Measurements from ENCODE around the gene RNF130.
"Not testable (repeated sequence)": the region's sequence is repeated elsewhere in the genome, so short reads cannot be mapped to it uniquely, and the experiment has no call there.

RNF130 gene

DNA sequence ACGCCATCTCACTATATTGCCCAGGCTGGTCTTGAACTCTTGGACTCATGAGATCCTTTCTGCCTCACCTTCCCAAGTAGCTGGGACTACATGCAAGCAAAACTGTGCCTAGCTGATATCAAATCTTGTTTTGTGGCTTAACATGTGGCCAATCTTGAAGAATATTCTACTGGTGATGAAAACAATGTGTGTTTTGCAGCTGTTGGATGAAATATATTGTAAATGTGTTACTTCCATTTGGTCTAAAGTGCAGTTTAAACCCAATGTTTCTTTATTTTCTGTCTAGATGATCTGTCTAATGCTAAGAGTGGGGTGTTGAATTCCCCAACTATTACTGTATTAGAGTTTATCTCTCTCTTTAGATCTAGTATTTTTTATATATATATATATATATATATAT lies 73.1 kb downstream of the RNF130 start:
- TF ChIP-seq, protein P1, sequence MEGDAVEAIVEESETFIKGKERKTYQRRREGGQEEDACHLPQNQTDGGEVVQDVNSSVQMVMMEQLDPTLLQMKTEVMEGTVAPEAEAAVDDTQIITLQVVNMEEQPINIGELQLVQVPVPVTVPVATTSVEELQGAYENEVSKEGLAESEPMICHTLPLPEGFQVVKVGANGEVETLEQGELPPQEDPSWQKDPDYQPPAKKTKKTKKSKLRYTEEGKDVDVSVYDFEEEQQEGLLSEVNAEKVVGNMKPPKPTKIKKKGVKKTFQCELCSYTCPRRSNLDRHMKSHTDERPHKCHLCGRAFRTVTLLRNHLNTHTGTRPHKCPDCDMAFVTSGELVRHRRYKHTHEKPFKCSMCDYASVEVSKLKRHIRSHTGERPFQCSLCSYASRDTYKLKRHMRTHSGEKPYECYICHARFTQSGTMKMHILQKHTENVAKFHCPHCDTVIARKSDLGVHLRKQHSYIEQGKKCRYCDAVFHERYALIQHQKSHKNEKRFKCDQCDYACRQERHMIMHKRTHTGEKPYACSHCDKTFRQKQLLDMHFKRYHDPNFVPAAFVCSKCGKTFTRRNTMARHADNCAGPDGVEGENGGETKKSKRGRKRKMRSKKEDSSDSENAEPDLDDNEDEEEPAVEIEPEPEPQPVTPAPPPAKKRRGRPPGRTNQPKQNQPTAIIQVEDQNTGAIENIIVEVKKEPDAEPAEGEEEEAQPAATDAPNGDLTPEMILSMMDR (conservative IDR thresholded peaks at IDR 0.05; ENCODE audit: control insufficient read depth, insufficient read depth, low read depth, low read length) = no peak
- no peak for DNase-seq (ENCODE audit: low read depth)
- H3K4me3 ChIP-seq (ENCODE audit: control insufficient read depth, low read depth, low read length) = no peak overlapping the region

DNA sequence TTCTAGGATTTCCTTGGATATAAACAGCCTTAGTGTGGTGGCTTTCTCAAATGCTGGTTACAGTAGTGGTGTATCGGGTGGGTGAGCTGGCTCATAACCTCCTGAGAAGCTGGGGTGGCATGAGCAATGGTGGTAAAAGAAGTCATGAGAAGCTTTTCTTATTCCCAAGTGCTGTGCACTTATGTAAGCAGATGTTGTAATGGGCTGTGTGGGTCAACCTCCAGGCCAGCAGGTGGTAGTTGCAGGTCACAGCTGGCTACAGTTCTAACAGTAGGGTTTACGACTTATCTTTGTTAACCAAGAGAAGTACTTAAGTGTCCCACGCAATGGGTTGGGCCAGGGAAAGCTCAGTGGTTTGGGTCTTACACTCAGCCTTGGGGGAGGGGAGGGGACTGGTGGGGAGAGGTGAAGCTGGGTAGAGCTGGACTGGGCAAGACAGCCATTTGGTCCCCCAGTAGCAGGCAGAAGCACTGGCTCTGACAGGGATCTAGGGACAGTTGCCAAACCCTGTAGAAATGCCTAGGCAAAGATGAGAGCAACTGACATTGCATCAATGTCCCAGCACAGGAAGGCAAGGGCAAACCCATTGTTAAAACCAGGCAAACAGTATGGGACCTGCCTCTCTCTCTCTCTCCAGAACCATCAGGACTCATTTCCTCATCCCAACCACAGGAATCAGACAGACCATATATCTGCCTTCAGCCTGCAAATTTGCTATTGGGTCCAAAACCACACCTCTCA lies 76.8 kb downstream of the RNF130 start:
- TF ChIP-seq, protein P1 (conservative IDR thresholded peaks at IDR 0.05; ENCODE audit: control insufficient read depth, insufficient read depth, low read depth, low read length) = no peak
- DNase-seq (ENCODE audit: low read depth) = no peak
- H3K4me3 ChIP-seq (ENCODE audit: control insufficient read depth, low read depth, low read length) = no peak overlapping the region

DNA sequence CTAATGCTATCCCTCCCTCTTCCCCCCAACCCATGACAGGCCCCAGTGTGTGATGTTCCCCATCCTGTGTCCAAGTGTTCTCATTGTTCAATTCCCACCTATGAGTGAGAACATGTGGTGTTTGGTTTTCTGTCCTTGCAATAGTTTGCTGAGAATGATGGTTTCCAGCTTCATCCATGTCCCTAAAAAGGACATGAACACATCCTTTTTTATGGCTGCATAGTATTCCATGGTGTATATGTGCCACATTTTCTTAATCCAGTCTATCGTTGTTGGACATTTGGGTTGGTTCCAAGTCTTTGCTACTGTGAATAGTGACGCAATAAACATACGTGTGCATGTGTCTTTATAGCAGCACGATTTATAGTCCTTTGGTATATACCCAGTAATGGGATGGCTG lies 78.7 kb downstream of the RNF130 start:
- not testable (repeated sequence) for DNase-seq (ENCODE audit: low read depth); H3K4me3 ChIP-seq (ENCODE audit: control insufficient read depth, low read depth, low read length)

DNA sequence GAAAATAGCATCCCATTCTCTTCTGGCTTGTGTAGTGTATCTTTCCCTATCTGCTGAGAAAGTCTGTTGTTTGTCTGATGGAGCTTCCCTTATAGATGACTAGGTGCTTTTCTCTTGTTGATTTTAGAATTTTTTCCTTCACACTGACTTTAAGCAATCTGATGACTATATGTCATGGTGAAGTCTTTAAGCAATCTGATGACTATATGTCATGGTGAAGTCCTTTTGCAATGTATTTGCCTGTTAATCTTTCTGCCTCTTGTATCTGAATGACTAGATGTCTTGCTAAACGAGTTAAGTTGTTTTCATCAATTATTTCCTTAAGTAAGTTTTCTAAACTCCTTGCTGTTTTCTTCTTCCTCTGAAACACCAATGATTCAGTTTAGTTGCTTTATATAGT lies 80.5 kb downstream of the RNF130 start:
- H3K4me3 ChIP-seq (ENCODE audit: control insufficient read depth, low read depth, low read length) = no peak overlapping the region
- DNase-seq (ENCODE audit: low read depth) = no peak
- TF ChIP-seq, protein P1 (conservative IDR thresholded peaks at IDR 0.05; ENCODE audit: control insufficient read depth, insufficient read depth, low read depth, low read length) = no peak

DNA sequence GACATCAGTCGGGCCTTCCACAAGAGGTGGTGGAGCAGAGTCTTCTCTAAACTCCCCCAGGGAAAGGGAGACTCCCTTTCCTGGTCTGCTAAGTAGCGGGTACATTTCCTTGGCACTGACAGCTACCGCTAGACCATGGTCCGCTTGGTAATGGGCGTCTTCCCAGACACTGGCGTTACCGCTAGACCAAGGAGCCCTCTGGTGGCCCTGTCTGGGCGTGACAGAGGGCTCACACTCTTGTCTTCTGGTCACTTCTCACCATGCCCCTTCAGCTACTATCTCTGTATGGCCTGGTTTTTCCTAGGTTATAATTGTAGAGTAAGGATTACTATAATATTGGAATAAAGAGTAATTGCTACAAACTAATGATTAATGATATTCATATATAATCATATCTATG lies 81.0 kb downstream of the RNF130 start:
- not testable (repeated sequence) for H3K4me3 ChIP-seq (ENCODE audit: control insufficient read depth, low read depth, low read length); DNase-seq (ENCODE audit: low read depth)

DNA sequence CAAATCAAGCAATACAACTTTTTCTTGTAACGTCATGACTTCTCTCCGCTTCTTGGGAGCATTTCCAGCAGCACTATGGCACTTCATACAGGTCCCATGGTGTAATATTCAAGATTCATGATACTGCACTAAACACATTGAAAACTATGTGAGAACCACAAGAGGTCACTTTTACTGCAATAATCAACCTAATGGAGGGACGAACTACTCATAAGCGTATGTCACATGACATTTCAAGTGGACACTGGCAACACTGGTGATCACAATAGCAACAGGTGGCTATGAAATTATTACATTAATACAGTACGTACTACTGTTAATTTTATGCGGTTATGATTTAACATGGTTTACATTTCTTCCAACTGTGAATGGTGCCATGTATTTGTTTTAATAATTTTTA lies 85.2 kb downstream of the RNF130 start:
- no peak overlapping the region for H3K4me3 ChIP-seq (ENCODE audit: control insufficient read depth, low read depth, low read length)

DNA sequence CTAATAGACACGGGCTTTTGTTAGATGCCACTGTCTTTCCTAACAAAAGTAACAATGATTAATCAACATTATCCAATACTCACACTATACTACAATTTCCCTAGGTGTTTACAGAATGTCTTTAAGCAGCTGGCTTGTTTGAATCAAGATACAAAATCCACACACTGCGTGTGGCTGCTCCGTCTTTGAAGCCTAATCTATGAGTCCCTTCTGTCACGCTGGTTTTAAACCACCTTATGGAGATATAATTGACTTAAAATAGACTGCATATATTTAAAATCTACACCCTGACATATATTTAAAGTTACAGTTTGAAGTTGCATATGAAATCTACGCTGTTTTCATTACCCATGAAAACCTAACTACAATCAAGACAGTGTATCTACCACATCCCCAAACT lies 89.9 kb downstream of the RNF130 start:
- no peak overlapping the region for H3K4me3 ChIP-seq (ENCODE audit: control insufficient read depth, low read depth, low read length)
- no peak for DNase-seq (ENCODE audit: low read depth)
- TF ChIP-seq, protein P1 (conservative IDR thresholded peaks at IDR 0.05; ENCODE audit: control insufficient read depth, insufficient read depth, low read depth, low read length) = no peak

More for the DNA sequence above, 85.2 kb downstream of the RNF130 start:
- TF ChIP-seq, protein P1 (conservative IDR thresholded peaks at IDR 0.05; ENCODE audit: control insufficient read depth, insufficient read depth, low read depth, low read length) = no peak
- peak; percentile 29 for DNase-seq (ENCODE audit: low read depth)

DNA sequence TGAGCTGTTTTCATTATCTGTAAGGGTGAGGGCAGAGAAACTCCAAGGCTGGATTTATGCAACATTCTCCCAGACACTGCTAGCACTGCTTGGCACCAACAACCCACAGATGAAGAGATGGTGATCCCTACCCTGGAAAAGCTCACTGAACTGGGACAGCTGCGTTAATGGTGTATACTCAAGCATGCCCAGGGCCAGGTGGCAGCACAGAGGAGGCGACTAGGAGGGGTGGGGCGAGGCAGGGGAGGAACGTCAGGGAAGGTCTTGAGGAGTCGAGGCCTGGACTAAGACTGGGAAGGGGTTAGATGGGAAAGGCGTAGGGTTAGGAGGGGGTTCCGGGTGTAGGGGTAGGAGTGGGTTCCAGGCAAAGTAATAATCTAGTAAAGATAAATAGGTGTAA lies 90.8 kb downstream of the RNF130 start:
- H3K4me3 ChIP-seq (ENCODE audit: control insufficient read depth, low read depth, low read length) = no peak overlapping the region
- no peak for DNase-seq (ENCODE audit: low read depth)
- TF ChIP-seq, protein P1 (conservative IDR thresholded peaks at IDR 0.05; ENCODE audit: control insufficient read depth, insufficient read depth, low read depth, low read length) = no peak

Measured in fibroblast of mammary gland (primary cell).